Inflammatory macrophage treated with lipopolysaccharide for 1 hour (primary cell): Measurements from ENCODE around the gene OR51A7.

Experiments used
- DNase-seq, 2 donors: peaks; one replicate each; pipeline ENCODE4 v3.0.0-alpha.2; 2020 to 2022

OR51A7 gene

DNA sequence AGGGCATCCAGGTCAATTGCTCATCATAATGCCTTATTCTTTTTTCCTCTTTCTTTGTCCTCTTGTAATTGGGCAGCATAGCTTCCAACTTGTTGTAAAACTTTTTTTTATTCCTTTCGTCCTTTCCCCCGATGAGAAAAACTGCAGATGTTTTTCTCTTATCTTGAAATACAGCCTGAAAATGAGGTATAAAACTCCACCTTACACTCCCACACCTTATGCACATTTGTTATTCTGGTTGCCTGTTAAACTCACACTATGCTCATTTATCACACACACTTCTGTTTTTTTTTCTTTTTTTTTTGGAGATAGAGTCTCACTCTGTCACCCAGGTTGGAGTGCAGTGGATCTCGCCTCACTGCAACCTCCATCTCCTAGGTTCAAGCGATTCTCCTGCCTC, 53.8 kb downstream of the OR51A7 start:
- no peak for DNase-seq
